Activated CD8-positive, alpha-beta memory T cell treated with anti-CD3 and anti-CD28 coated beads for 1 hour (primary cell): Measurements from ENCODE around the gene RAP1A.
"Not testable (repeated sequence)": the region's sequence is repeated elsewhere in the genome, so short reads cannot be mapped to it uniquely, and the experiment has no call there.

ENCODE experiments used
- DNase-seq, 2 donors: peaks; one replicate each; pipeline ENCODE4 v3.0.0-alpha.2; 2020; ENCODE audit warnings: low read depth in 1 of 2; ENCODE audit errors: extremely low read depth in 1 of 2

The RAP1A gene

DNA sequence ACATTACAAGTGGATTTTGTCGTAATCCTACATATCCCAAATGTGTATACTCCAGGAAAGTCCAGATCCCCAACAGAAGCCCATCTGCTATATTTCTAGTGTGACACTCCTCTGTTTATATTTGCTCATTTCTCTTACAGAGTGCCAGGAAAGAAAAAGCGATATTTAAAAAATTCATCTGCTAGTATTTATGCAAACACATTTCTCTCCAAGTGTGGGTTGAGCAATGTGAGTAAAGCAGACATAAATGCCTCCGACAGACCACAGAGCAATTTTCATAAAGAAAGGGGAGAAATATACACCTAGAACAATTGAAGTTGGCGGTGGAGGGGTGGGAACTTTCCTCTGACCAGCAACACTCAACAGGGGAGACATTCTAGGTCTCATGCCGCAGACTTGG is 22.2 kb upstream of the RAP1A start:
- DNase-seq = no peak

- no peak for DNase-seq
These were observed 21.0 kb upstream of the RAP1A start for GRCh38 chr1:111598544-111598943.

GRCh38 chr1:111599781-111600693 is 19.6 kb upstream of the RAP1A start:
- no peak for DNase-seq

GRCh38 chr1:111600886-111601386 is 18.7 kb upstream of the RAP1A start:
- no peak for DNase-seq

DNA sequence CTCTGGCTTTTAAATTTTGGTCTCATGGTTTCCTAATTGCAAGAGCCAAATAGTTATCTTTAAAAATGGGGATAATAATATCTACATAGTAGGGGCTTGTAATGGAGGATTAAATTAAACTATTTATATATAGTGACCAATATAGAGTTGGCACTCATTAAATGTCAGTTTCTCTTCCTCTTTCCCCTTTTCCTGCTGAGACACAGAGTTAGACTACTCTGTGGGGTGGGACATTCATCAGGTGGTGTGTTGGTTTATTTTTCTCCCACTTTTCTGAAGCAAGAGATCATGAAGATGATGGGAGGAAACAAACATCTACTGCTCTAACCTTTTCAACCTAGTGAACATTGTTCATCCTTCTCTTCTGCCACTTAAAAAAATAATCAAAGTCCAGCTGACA is 17.3 kb upstream of the RAP1A start:
- DNase-seq = no peak

GRCh38 chr1:111602974-111603373 is 16.6 kb upstream of the RAP1A start:
- no peak for DNase-seq

GRCh38 chr1:111603979-111604378 is 15.6 kb upstream of the RAP1A start:
- peak in 1 of 2 donors; percentile 45 for DNase-seq

DNA sequence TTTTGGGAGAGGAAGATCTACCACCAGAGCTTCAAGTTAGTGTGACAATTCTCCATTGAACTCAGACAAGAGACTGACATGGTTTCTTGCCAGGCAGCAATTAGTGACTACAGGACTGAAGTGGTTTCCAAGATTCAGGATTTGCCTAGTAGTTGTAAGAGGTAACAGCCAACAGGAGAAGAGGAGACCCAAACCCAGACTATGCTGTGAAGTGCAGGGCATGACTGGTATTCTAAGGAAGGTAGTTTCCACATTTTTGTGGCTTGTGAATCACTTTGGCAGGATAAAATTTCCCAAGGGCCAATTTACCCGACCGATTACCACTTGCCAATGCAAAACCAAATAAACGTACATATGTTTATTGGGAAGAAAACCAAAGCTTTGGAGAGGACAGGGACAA is 14.7 kb upstream of the RAP1A start:
- no peak for DNase-seq

- no peak for DNase-seq
These were observed 14.0 kb upstream of the RAP1A start for GRCh38 chr1:111605576-111605975.

DNA sequence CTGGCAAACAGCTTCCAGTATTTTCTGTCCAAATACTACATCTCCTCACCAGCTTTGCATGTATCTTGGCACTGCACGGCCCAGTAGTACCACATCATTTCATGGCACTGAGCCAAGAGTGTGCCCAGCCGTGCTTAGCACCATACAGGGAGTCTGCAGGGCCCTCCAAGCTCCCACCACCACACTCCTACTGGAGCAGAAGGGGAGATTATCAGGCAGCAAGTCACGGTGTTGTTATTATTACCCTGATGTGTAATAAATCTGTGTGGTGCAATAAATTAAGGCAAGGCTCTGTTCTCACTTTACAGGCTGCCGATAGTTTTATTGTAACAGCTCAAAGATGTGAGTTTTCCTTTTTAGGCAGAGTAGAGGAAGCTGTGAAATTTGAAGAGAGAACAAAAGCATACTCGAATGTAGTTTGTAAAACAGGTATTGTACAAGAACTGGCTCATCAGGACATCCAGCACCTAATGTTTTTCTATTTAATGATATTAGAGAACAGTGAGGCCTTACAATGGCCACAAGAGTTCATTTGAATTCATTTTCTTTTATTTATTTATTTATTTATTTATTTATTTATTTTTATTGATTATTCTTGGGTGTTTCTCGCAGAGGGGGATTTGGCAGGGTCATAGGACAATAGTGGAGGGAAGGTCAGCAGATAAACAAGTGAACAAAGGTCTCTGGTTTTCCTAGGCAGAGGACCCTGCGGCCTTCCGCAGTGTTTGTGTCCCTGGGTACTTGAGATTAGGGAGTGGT is 13.0 kb upstream of the RAP1A start:
- DNase-seq = not testable (repeated sequence)

GRCh38 chr1:111608528-111608927 is 11.1 kb upstream of the RAP1A start:
- not testable (repeated sequence) for DNase-seq

DNA sequence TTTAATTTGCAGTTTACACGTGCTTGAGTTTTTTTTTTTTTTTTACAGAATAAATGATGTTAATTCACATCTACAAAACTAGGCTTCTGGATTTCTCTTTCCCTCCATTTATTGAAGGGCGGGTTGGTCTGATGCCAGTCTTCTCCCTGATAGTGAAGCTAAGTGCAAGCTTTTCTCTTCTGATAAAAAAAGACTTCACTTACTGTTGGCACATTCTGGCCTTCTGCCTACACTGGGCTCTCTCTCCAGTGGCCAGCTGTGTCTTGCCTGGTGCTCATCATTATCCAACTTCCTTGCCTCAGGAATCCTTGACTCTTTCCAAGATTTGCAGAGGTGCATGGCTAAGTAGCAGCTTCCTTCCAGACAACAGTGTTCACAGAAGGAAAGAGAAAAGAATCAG is 7.6 kb upstream of the RAP1A start:
- no peak for DNase-seq

DNA sequence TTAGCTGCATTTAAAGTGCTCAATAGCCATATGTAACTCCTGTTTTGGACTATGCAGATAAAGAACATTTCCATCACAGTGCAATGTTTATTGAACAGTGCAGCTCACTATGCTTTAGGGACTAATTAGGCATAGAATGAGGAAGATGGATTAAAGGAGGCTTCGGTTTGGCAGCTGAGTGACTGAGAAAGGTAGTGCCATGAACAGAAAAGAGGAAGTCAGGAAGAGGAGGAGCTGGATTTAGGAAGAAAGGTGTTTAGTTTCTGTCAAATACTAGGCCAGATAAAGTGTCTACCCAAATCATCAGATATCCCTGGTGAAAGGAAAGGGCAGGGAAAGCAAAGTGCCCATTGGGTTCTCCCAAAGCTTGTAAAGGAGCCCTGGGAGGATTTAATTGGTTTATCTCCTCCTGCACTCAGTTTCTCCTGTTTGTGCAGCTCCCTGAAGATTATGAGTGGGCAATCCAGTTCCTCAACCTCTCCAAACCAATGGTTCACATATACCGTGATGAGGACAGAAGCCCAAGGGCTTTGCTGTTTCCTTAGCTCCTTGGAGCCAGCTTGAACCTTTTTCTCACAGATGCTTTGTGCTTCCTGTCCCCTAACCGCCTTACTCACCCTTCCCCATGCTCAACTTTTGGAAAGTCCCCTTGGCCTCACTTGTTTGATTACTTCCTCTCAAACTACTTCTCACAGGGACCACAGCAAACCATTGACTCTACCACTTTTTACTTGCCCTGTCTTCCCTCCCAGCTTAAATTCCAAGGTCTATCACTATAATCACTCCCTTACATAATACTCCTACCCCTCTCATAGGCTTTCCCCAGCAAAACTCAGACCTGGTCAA is 3.5 kb upstream of the RAP1A start:
- no peak for DNase-seq

GRCh38 chr1:111618081-111618480 is 1.5 kb upstream of the RAP1A start:
- no peak for DNase-seq

- DNase-seq = no peak
These were observed 491 bp upstream of the RAP1A start for GRCh38 chr1:111618961-111619634.

- DNase-seq = no peak
These were observed 917 bp downstream of the RAP1A start for GRCh38 chr1:111620441-111620971.

- no peak for DNase-seq
These were observed 1.5 kb downstream of the RAP1A start for GRCh38 chr1:111621050-111621449.

GRCh38 chr1:111622166-111622565 is 2.6 kb downstream of the RAP1A start:
- no peak for DNase-seq

DNA sequence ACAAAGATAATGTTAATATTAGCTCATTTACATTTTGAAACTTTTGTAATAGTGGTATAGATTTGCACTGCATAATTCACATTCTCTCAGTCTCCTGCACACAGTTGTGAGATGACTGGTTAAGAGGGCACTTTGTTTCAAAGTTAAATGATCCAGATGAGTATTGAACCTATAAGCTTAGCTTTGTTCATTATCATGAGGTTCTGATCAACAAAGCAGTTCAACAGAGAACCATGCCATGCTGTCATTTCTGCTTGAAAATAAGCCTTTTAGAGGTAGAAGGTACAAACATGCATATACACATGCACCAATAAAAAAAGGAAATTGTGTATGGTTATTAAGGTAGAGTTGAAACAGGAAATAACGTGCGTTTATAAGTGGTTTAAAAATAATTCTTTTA is 4.8 kb downstream of the RAP1A start:
- DNase-seq = no peak

GRCh38 chr1:111625276-111625675 is 5.7 kb downstream of the RAP1A start:
- no peak for DNase-seq
